Activated naive CD8-positive, alpha-beta T cell (primary cell): ENCODE measurements around the gene OTUD5.
A peak's percentile ranks its signal among the peaks of the same experiment; 100 is the strongest.

Experiments
- H3K27ac Mint-ChIP-seq: one replicate; pipeline ENCODE4 v1.8.0; 2021; ENCODE audit warnings: mixed read lengths
- H3K27me3 Mint-ChIP-seq: one replicate; pipeline ENCODE4 v1.8.0; 2021; ENCODE audit warnings: mixed read lengths
- H3K36me3 Mint-ChIP-seq: one replicate; pipeline ENCODE4 v1.8.0; 2021; ENCODE audit warnings: mixed read lengths
- H3K4me1 Mint-ChIP-seq: one replicate; pipeline ENCODE4 v1.8.0; 2021; ENCODE audit warnings: low read depth, mixed read lengths
- H3K4me3 Mint-ChIP-seq: one replicate; pipeline ENCODE4 v1.8.0; 2021; ENCODE audit warnings: mild to moderate bottlenecking, mixed read lengths
- H3K9me3 Mint-ChIP-seq: one replicate; pipeline ENCODE4 v1.8.0; 2021; ENCODE audit warnings: low read depth, mixed read lengths

The OTUD5 gene, protein sequence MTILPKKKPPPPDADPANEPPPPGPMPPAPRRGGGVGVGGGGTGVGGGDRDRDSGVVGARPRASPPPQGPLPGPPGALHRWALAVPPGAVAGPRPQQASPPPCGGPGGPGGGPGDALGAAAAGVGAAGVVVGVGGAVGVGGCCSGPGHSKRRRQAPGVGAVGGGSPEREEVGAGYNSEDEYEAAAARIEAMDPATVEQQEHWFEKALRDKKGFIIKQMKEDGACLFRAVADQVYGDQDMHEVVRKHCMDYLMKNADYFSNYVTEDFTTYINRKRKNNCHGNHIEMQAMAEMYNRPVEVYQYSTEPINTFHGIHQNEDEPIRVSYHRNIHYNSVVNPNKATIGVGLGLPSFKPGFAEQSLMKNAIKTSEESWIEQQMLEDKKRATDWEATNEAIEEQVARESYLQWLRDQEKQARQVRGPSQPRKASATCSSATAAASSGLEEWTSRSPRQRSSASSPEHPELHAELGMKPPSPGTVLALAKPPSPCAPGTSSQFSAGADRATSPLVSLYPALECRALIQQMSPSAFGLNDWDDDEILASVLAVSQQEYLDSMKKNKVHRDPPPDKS

GRCh38 chrX:48957477-48957826, at the start of gene OTUD5:
Gene OTUD5 (minus strand): TSS chrX:48957607. CDS start chrX:48957570, 37 bp downstream.
- no peaks in the 10 kb centered on the region for H3K36me3 Mint-ChIP-seq
- H3K27ac Mint-ChIP-seq: peak within 1 kb of the TSS; percentile 100
- H3K4me1 Mint-ChIP-seq: peaks cover 49% of the 10 kb centered on the region

GRCh38 chrX:49003696-49004095, 46.3 kb upstream of the OTUD5 start:
- Mint-ChIP-seq H3K4me1 (peaks cover 21% of the 10 kb centered on the region), H3K4me3 (peak overlapping the region; percentile 52), H3K27me3 (no peaks in the 10 kb centered on the region), H3K27ac (no peak overlapping the region), H3K9me3 (no peaks in the 10 kb centered on the region), H3K36me3 (peaks cover under 1% of the 10 kb centered on the region)

More at GRCh38 chrX:48957477-48957826, at the start of gene OTUD5:
- Mint-ChIP-seq H3K4me3 (peak within 1 kb of the TSS; percentile 98), H3K27me3 (no peaks in the 10 kb centered on the region), H3K9me3 (no peaks in the 10 kb centered on the region)

- Mint-ChIP-seq H3K27ac (peak within 1 kb of the TSS; percentile 95), H3K9me3 (no peaks in the 10 kb centered on the region), H3K27me3 (no peaks in the 10 kb centered on the region), H3K36me3 (peaks cover 4% of the 10 kb centered on the region), H3K4me3 (peak within 1 kb of the TSS; percentile 98), H3K4me1 (peaks cover 31% of the 10 kb centered on the region)
These were observed 44.9 kb upstream of the OTUD5 start, which contains the start of gene GRIPAP1 for GRCh38 chrX:49002091-49002935. Gene GRIPAP1 (minus strand): TSS chrX:49002264. CDS start chrX:49002229, 35 bp downstream.

GRCh38 chrX:49001521-49002090, 44.2 kb upstream of the OTUD5 start:
- Mint-ChIP-seq H3K4me1 (peaks cover 32% of the 10 kb centered on the region), H3K4me3 (peak overlapping the region; percentile 98), H3K27ac (peak overlapping the region; percentile 95), H3K36me3 (peaks cover 4% of the 10 kb centered on the region), H3K27me3 (no peaks in the 10 kb centered on the region), H3K9me3 (no peaks in the 10 kb centered on the region)

GRCh38 chrX:49000636-49001035, 43.2 kb upstream of the OTUD5 start:
- H3K9me3 Mint-ChIP-seq: no peaks in the 10 kb centered on the region
- peak overlapping the region; percentile 98 for H3K4me3 Mint-ChIP-seq
- peaks cover 32% of the 10 kb centered on the region for H3K4me1 Mint-ChIP-seq
- no peak overlapping the region for H3K27ac Mint-ChIP-seq
- no peaks in the 10 kb centered on the region for H3K27me3 Mint-ChIP-seq
- H3K36me3 Mint-ChIP-seq: peaks cover 4% of the 10 kb centered on the region

- peaks cover 32% of the 10 kb centered on the region for H3K4me1 Mint-ChIP-seq
- peaks cover 4% of the 10 kb centered on the region for H3K36me3 Mint-ChIP-seq
- no peak overlapping the region for H3K4me3 Mint-ChIP-seq
- H3K27me3 Mint-ChIP-seq: no peaks in the 10 kb centered on the region
- H3K9me3 Mint-ChIP-seq: no peaks in the 10 kb centered on the region
- no peak overlapping the region for H3K27ac Mint-ChIP-seq
These were observed 41.6 kb upstream of the OTUD5 start for GRCh38 chrX:48999030-48999429.

- H3K27ac Mint-ChIP-seq: no peak overlapping the region
- H3K27me3 Mint-ChIP-seq: no peaks in the 10 kb centered on the region
- peaks cover 4% of the 10 kb centered on the region for H3K36me3 Mint-ChIP-seq
- peaks cover 32% of the 10 kb centered on the region for H3K4me1 Mint-ChIP-seq
- H3K9me3 Mint-ChIP-seq: no peaks in the 10 kb centered on the region
- H3K4me3 Mint-ChIP-seq: no peak overlapping the region
These were observed 41.0 kb upstream of the OTUD5 start for GRCh38 chrX:48998391-48998790.

DNA sequence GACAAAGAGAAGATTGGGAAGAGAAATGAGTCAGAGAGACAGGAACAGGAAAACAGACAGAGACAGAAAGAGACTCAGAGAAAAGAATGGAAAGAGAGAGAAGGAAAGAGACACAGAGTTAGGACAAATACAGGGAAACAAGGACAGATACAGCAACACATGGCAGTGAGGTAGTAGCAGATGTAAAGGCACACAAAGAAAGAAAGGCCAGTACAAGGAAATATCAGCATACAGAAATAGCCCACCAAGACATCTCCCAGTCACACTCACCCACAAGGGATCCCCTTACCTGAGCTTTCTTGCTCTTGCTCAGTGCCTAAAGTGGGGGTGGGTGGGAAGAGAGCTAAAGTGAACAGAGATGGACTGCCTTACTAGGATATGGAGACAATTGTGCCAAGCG, 40.5 kb upstream of the OTUD5 start:
- peaks cover 4% of the 10 kb centered on the region for H3K36me3 Mint-ChIP-seq
- peaks cover 32% of the 10 kb centered on the region for H3K4me1 Mint-ChIP-seq
- H3K9me3 Mint-ChIP-seq: no peaks in the 10 kb centered on the region
- no peaks in the 10 kb centered on the region for H3K27me3 Mint-ChIP-seq
- no peak overlapping the region for H3K27ac Mint-ChIP-seq
- H3K4me3 Mint-ChIP-seq: no peak overlapping the region

GRCh38 chrX:48997455-48997854, 40.0 kb upstream of the OTUD5 start:
- peaks cover 28% of the 10 kb centered on the region for H3K4me1 Mint-ChIP-seq
- peak overlapping the region; percentile 17 for H3K27ac Mint-ChIP-seq
- H3K9me3 Mint-ChIP-seq: no peaks in the 10 kb centered on the region
- H3K36me3 Mint-ChIP-seq: peaks cover 4% of the 10 kb centered on the region
- H3K4me3 Mint-ChIP-seq: no peak overlapping the region
- no peaks in the 10 kb centered on the region for H3K27me3 Mint-ChIP-seq

- H3K4me1 Mint-ChIP-seq: peaks cover 28% of the 10 kb centered on the region
- H3K4me3 Mint-ChIP-seq: no peak overlapping the region
- H3K27ac Mint-ChIP-seq: no peak overlapping the region
- no peaks in the 10 kb centered on the region for H3K9me3 Mint-ChIP-seq
- peaks cover 4% of the 10 kb centered on the region for H3K36me3 Mint-ChIP-seq
- no peaks in the 10 kb centered on the region for H3K27me3 Mint-ChIP-seq
These were observed 39.6 kb upstream of the OTUD5 start for GRCh38 chrX:48996969-48997368.

GRCh38 chrX:48992341-48992740, 34.9 kb upstream of the OTUD5 start:
- Mint-ChIP-seq H3K27ac (no peak overlapping the region), H3K27me3 (no peaks in the 10 kb centered on the region), H3K36me3 (no peaks in the 10 kb centered on the region), H3K4me1 (peaks cover 2% of the 10 kb centered on the region), H3K4me3 (no peak overlapping the region), H3K9me3 (no peaks in the 10 kb centered on the region)

DNA sequence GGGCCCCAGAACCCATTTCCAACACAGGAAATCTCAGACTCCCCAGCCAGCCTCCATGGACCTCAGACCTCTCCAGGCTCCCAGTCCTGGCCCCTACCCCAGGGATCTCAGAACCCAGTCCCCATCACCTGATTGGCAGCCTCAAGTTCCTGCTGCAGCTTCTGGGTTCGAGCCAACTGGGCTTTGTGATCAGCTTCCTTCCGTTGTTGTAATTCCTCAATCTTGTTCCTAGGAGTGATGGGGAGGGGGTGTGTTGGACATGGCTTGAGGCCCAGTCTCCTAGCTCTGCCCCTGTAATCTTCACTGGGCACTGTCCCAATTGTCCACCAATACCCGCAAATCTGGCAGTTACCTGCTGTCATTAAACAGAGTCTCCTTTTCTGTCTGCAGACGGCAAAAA, 32.1 kb upstream of the OTUD5 start:
- Mint-ChIP-seq H3K27ac (no peak overlapping the region), H3K36me3 (no peaks in the 10 kb centered on the region), H3K4me3 (no peak overlapping the region), H3K9me3 (no peaks in the 10 kb centered on the region), H3K4me1 (no peaks in the 10 kb centered on the region), H3K27me3 (no peaks in the 10 kb centered on the region)

DNA sequence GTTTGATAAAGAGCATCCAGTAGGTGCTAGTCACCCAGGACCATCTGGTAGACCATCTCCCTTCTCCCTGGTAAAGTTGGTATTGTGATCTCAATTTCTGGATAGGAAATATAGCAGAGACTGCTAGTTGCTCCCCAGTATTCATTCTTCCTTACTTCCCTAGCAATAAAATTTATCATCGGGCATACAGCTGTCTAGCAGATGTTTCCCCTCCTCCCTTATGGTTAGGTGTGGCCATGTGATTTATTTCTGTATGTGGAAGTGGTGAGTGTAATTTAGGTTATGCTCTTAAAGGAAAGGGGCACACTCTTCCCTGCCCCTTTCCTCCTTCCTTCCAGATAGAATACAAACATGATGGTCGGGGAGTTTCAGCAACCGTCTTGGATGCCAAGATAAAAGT, 26.5 kb upstream of the OTUD5 start:
- Mint-ChIP-seq H3K27ac (no peak overlapping the region), H3K27me3 (no peaks in the 10 kb centered on the region), H3K4me3 (no peak overlapping the region)

DNA sequence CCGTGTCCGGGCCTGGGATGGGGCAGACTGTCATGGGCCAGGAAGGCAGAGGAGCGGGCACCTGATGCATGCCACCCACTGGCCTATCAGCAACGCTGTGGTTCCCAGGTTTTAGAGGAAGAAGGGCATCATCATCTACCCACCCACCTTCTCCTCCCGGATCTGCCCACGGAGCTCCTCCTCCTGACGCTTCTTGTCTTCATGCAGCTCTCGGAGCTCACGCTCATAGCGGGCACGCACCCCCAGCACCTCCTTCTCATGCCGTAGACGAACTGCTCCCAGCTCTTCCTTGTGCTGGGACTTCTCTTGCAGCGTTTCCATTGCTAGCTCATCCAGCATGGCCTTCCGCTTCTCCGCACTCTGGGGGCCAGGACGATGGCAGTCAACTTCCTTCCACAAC, 25.7 kb upstream of the OTUD5 start:
- no peaks in the 10 kb centered on the region for H3K27me3 Mint-ChIP-seq
- no peak overlapping the region for H3K27ac Mint-ChIP-seq
- no peaks in the 10 kb centered on the region for H3K4me1 Mint-ChIP-seq
- no peak overlapping the region for H3K4me3 Mint-ChIP-seq
- peaks cover 2% of the 10 kb centered on the region for H3K36me3 Mint-ChIP-seq
- H3K9me3 Mint-ChIP-seq: no peaks in the 10 kb centered on the region

More for the DNA sequence above, 26.5 kb upstream of the OTUD5 start:
- Mint-ChIP-seq H3K4me1 (no peaks in the 10 kb centered on the region), H3K36me3 (peaks cover 2% of the 10 kb centered on the region), H3K9me3 (no peaks in the 10 kb centered on the region)

GRCh38 chrX:48981178-48981577, 23.8 kb upstream of the OTUD5 start:
- H3K9me3 Mint-ChIP-seq: no peaks in the 10 kb centered on the region
- H3K4me1 Mint-ChIP-seq: no peaks in the 10 kb centered on the region
- H3K27me3 Mint-ChIP-seq: no peaks in the 10 kb centered on the region
- H3K27ac Mint-ChIP-seq: no peak overlapping the region
- peaks cover 2% of the 10 kb centered on the region for H3K36me3 Mint-ChIP-seq
- no peak overlapping the region for H3K4me3 Mint-ChIP-seq
